ENCODE measurements around the gene MUS81. TPM values are rescaled to one million over a fixed set of nuclear protein-coding genes. Genes with fewer than 3 reads are reported as not detected.

The MUS81 gene
- total RNA-seq, 2 donors from 2014 or later: 51.0 to 64.5 TPM

- peaks cover 51% of the 10 kb centered on the region for H3K36me3 Mint-ChIP-seq (ENCODE audit: low read depth)
- DNase-seq: peak; percentile 99
- Histone ChIP-seq H3K36me3 (ENCODE audit: control insufficient read depth, insufficient read depth, low read length) (peaks cover 54% of the 10 kb centered on the region), H3K27ac (ENCODE audit: low read depth, low read length) (peak overlapping the region; percentile 93), H3K4me1 (ENCODE audit: control insufficient read depth, insufficient read depth, low read length) (peaks cover 10% of the 10 kb centered on the region), H3K27me3 (ENCODE audit: control insufficient read depth, insufficient read depth, low read length, poor library complexity, severe bottlenecking) (no peaks in the 10 kb centered on the region), H3K4me3 (ENCODE audit: low read length) (peak overlapping the region; percentile 97), H3K9me3 (ENCODE audit: control insufficient read depth, low read length) (no peaks in the 10 kb centered on the region), H3K9ac (ENCODE audit: extremely low read depth, low read length, poor library complexity, severe bottlenecking) (peak overlapping the region; percentile 84)
- 0% methylated on average over 29 to 46 of the region's 46 CpGs for WGBS, 2 experiments (ENCODE audit: insufficient coverage in 1 of 2, insufficient read length in 1 of 2)
- H3K27ac Mint-ChIP-seq: peak overlapping the region; percentile 97
- peak; percentile 44 for TF ChIP-seq CTCF (conservative IDR thresholded peaks at IDR 0.05)
- H3K4me1 Mint-ChIP-seq: peaks cover 21% of the 10 kb centered on the region
- H3K27me3 Mint-ChIP-seq (ENCODE audit: insufficient read depth): no peaks in the 10 kb centered on the region
- peak overlapping the region; percentile 88 for H3K4me3 Mint-ChIP-seq
- no peaks in the 10 kb centered on the region for H3K9me3 Mint-ChIP-seq
Observed at GRCh38 chr11:65859095-65859811, 980 bp upstream of the MUS81 start.

GRCh38 chr11:65859812-65860277, 388 bp upstream of the MUS81 start:
- Histone ChIP-seq H3K27ac (ENCODE audit: low read depth, low read length) (peak overlapping the region; percentile 91), H3K36me3 (ENCODE audit: control insufficient read depth, insufficient read depth, low read length) (peaks cover 53% of the 10 kb centered on the region), H3K27me3 (ENCODE audit: control insufficient read depth, insufficient read depth, low read length, poor library complexity, severe bottlenecking) (no peaks in the 10 kb centered on the region), H3K9ac (ENCODE audit: extremely low read depth, low read length, poor library complexity, severe bottlenecking) (peak overlapping the region; percentile 64), H3K9me3 (ENCODE audit: control insufficient read depth, low read length) (no peaks in the 10 kb centered on the region), H3K4me3 (ENCODE audit: low read length) (peak overlapping the region; percentile 97), H3K4me1 (ENCODE audit: control insufficient read depth, insufficient read depth, low read length) (peaks cover 10% of the 10 kb centered on the region)
- H3K4me1 Mint-ChIP-seq: peaks cover 21% of the 10 kb centered on the region
- H3K27ac Mint-ChIP-seq: peak overlapping the region; percentile 97
- H3K36me3 Mint-ChIP-seq (ENCODE audit: low read depth): peaks cover 48% of the 10 kb centered on the region
- no peak for DNase-seq
- TF ChIP-seq CTCF (conservative IDR thresholded peaks at IDR 0.05): no peak
- 2% methylated on average over 16 of the region's 16 CpGs for WGBS, 2 experiments (ENCODE audit: insufficient coverage in 1 of 2, insufficient read length in 1 of 2)
- H3K27me3 Mint-ChIP-seq (ENCODE audit: insufficient read depth): no peaks in the 10 kb centered on the region
- no peaks in the 10 kb centered on the region for H3K9me3 Mint-ChIP-seq
- H3K4me3 Mint-ChIP-seq: peak overlapping the region; percentile 88

GRCh38 chr11:65861165-65861505, 902 bp downstream of the MUS81 start:
- H3K9ac ChIP-seq (ENCODE audit: extremely low read depth, low read length, poor library complexity, severe bottlenecking): peak overlapping the region; percentile 64
- no peaks in the 10 kb centered on the region for H3K27me3 ChIP-seq (ENCODE audit: control insufficient read depth, insufficient read depth, low read length, poor library complexity, severe bottlenecking)
- no peaks in the 10 kb centered on the region for H3K9me3 Mint-ChIP-seq
- H3K27ac Mint-ChIP-seq: peak overlapping the region; percentile 91
- peaks cover 10% of the 10 kb centered on the region for H3K4me1 ChIP-seq (ENCODE audit: control insufficient read depth, insufficient read depth, low read length)
- no peak for TF ChIP-seq CTCF (conservative IDR thresholded peaks at IDR 0.05)
- H3K36me3 Mint-ChIP-seq (ENCODE audit: low read depth): peaks cover 43% of the 10 kb centered on the region
- peaks cover 52% of the 10 kb centered on the region for H3K36me3 ChIP-seq (ENCODE audit: control insufficient read depth, insufficient read depth, low read length)
- H3K4me3 ChIP-seq (ENCODE audit: low read length): peak overlapping the region; percentile 97
- WGBS, 2 experiments (ENCODE audit: insufficient coverage in 1 of 2, insufficient read length in 1 of 2): 6 to 10% methylated on average over 11 to 14 of the region's 14 CpGs
- DNase-seq: no peak
- H3K4me3 Mint-ChIP-seq: peak overlapping the region; percentile 88
- peaks cover 20% of the 10 kb centered on the region for H3K4me1 Mint-ChIP-seq
- no peaks in the 10 kb centered on the region for H3K9me3 ChIP-seq (ENCODE audit: control insufficient read depth, low read length)
- H3K27ac ChIP-seq (ENCODE audit: low read depth, low read length): no peak overlapping the region
- H3K27me3 Mint-ChIP-seq (ENCODE audit: insufficient read depth): no peaks in the 10 kb centered on the region

Data from endodermal cell (in vitro differentiated cells).